ENCODE data around the gene RABIF. TPM values are rescaled to one million over a fixed set of nuclear protein-coding genes. Genes with fewer than 3 reads are reported as not detected.

The RABIF gene
- polyA plus RNA-seq, 3 donors = 7.8 to 24.6 (median 22.8) TPM

DNA sequence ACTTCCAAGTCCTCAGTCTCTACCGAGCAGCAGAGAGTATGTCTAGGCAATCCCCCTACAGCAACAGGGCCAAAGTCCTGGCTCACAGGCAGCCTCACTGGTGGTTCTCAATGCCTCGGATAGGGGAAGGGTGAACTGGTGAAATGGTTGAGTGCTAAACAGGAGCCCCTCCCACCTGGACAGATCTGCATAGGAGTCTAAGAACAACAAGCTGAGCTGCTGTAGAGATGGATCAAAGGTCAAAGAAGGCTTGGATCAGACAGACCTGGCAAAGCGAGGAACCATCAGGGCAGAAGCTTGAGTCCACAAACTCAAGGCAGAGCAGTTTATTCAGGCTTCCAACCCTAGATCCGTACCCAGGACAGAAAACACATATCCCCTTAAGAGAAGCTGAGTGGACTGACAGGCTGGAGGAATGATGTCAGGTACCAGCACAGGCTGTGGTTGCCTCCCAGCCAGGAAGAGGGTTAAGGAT, 31.8 kb downstream of the RABIF start:
- Histone ChIP-seq H3K27ac (ENCODE audit: low read depth in 1 of 2, low read length in 2 of 2) (no peak overlapping the region), H3K36me3 (replicated peaks in 1 of 2; ENCODE audit: control insufficient read depth in 1 of 2, insufficient read depth in 2 of 2, low read length in 2 of 2) (no peaks in the 10 kb centered on the region), H3K4me3 (replicated peaks in 1 of 3; ENCODE audit: low read depth in 2 of 3, low read length in 3 of 3) (no peak overlapping the region), H3K4me2 (replicated peaks; ENCODE audit: extremely low read depth, low read length, poor library complexity, severe bottlenecking) (no peak overlapping the region), H3K79me2 (ENCODE audit: insufficient read depth, low read length) (peaks cover 18% of the 10 kb centered on the region), H2AFZ (ENCODE audit: insufficient read depth, low read depth, low read length, poor library complexity, severe bottlenecking) (no peak overlapping the region), H3K9ac (ENCODE audit: insufficient read depth, low read length, poor library complexity, severe bottlenecking) (no peak overlapping the region), H3K27me3 (ENCODE audit: control insufficient read depth in 2 of 2, insufficient read depth in 2 of 2, low read length in 2 of 2) (peaks cover 0 to 6% of the 10 kb centered on the region in 2 donors), H3K4me1 (ENCODE audit: control insufficient read depth in 1 of 2, insufficient read depth in 2 of 2, low read length in 2 of 2) (peaks cover 46 to 50% of the 10 kb centered on the region in 2 donors), H3K9me3 (replicated peaks in 1 of 2; ENCODE audit: control insufficient read depth in 1 of 2, insufficient read depth in 1 of 2, low read length in 2 of 2) (no peaks in the 10 kb centered on the region), H4K20me1 (ENCODE audit: insufficient read depth, low read length) (no peaks in the 10 kb centered on the region)
- WGBS (ENCODE audit: insufficient coverage) = 0% methylated on average over 1 of the region's 4 CpGs
- no peak overlapping the region for H3K4me3 Mint-ChIP-seq
- TF ChIP-seq, protein P1, sequence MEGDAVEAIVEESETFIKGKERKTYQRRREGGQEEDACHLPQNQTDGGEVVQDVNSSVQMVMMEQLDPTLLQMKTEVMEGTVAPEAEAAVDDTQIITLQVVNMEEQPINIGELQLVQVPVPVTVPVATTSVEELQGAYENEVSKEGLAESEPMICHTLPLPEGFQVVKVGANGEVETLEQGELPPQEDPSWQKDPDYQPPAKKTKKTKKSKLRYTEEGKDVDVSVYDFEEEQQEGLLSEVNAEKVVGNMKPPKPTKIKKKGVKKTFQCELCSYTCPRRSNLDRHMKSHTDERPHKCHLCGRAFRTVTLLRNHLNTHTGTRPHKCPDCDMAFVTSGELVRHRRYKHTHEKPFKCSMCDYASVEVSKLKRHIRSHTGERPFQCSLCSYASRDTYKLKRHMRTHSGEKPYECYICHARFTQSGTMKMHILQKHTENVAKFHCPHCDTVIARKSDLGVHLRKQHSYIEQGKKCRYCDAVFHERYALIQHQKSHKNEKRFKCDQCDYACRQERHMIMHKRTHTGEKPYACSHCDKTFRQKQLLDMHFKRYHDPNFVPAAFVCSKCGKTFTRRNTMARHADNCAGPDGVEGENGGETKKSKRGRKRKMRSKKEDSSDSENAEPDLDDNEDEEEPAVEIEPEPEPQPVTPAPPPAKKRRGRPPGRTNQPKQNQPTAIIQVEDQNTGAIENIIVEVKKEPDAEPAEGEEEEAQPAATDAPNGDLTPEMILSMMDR (IDR thresholded peaks at IDR 0.05) = no peak
- H3K9me3 Mint-ChIP-seq = peaks cover 0 to 2% (median 0%) of the 10 kb centered on the region in 7 donors
- peaks cover 8 to 15% (median 9%) of the 10 kb centered on the region in 3 donors for H3K27me3 Mint-ChIP-seq (ENCODE audit: low read depth in 3 of 3)
- H3K27ac Mint-ChIP-seq = no peak overlapping the region
- intact Hi-C loops (cut with micrococcal nuclease) = no loop called here
- DNase-seq = no peak
- peaks cover 67% of the 10 kb centered on the region for H3K4me1 Mint-ChIP-seq
- peaks cover 0 to 3% of the 10 kb centered on the region in 2 donors for H3K36me3 Mint-ChIP-seq

DNA sequence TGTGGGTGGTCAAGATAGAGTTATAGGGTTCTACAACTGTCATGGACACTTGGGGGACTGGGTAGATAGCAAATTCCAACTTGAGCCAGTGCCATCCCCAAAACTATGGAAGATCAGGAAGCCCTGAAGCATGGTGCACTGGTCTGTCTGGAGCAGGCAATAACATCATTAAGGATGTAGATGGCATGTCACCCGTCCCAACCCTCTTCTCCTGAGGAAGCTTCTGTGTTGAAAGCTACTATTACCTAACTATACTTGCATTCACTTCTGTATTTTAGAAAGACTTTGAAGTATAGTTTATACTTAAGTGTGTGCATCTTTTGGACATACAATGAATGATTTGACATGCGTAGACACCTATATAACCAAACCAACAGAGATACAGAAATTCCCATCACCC, 32.9 kb downstream of the RABIF start:
- peaks cover 0 to 2% of the 10 kb centered on the region in 2 donors for H3K27me3 ChIP-seq (ENCODE audit: control insufficient read depth in 2 of 2, insufficient read depth in 2 of 2, low read length in 2 of 2)
- H3K36me3 ChIP-seq (replicated peaks in 1 of 2; ENCODE audit: control insufficient read depth in 1 of 2, insufficient read depth in 2 of 2, low read length in 2 of 2) = no peaks in the 10 kb centered on the region
- peak; percentile 37 to 67 (median 48) for DNase-seq
- intact Hi-C loops (cut with micrococcal nuclease) = no loop called here
- peaks cover 37 to 41% of the 10 kb centered on the region in 2 donors for H3K4me1 ChIP-seq (ENCODE audit: control insufficient read depth in 1 of 2, insufficient read depth in 2 of 2, low read length in 2 of 2)
- peaks cover 59% of the 10 kb centered on the region for H3K4me1 Mint-ChIP-seq
- no peak overlapping the region for H3K27ac ChIP-seq (ENCODE audit: low read depth in 1 of 2, low read length in 2 of 2)
- no peak overlapping the region for H2AFZ ChIP-seq (ENCODE audit: insufficient read depth, low read depth, low read length, poor library complexity, severe bottlenecking)
- no peak overlapping the region for H3K9ac ChIP-seq (ENCODE audit: insufficient read depth, low read length, poor library complexity, severe bottlenecking)
- H3K27ac Mint-ChIP-seq = peak overlapping the region in 2 of 7 donors; percentile 73 to 77
- H3K36me3 Mint-ChIP-seq = peaks cover 0 to 3% of the 10 kb centered on the region in 2 donors
- H3K9me3 ChIP-seq (replicated peaks in 1 of 2; ENCODE audit: control insufficient read depth in 1 of 2, insufficient read depth in 1 of 2, low read length in 2 of 2) = no peaks in the 10 kb centered on the region
- H3K4me2 ChIP-seq (replicated peaks; ENCODE audit: extremely low read depth, low read length, poor library complexity, severe bottlenecking) = no peak overlapping the region
- H3K79me2 ChIP-seq (ENCODE audit: insufficient read depth, low read length) = peaks cover 18% of the 10 kb centered on the region
- TF ChIP-seq, protein P1 (IDR thresholded peaks at IDR 0.05) = no peak
- H4K20me1 ChIP-seq (ENCODE audit: insufficient read depth, low read length) = no peaks in the 10 kb centered on the region
- peaks cover 2 to 7% (median 4%) of the 10 kb centered on the region in 3 donors for H3K27me3 Mint-ChIP-seq (ENCODE audit: low read depth in 3 of 3)
- WGBS (ENCODE audit: insufficient coverage) = no CpG with 5 or more reads among the region's 2 CpGs
- no peak overlapping the region for H3K4me3 ChIP-seq (replicated peaks in 1 of 3; ENCODE audit: low read depth in 2 of 3, low read length in 3 of 3)
- H3K4me3 Mint-ChIP-seq = no peak overlapping the region
- no peaks in the 10 kb centered on the region for H3K9me3 Mint-ChIP-seq
